Measurements from ENCODE around the gene SHMT1.

Gene SHMT1

GRCh38 chr17:18280766-18281371 lies 82.5 kb downstream of the SHMT1 start:
- H3K27me3 ChIP-seq (ENCODE audit: insufficient read depth, low read length, poor library complexity), result no peaks in the 10 kb centered on the region
- H3K4me1 ChIP-seq (ENCODE audit: insufficient read depth, low read length), result no peaks in the 10 kb centered on the region
- ATAC-seq (ENCODE audit: insufficient read depth, low read depth) (no peak), DNase-seq (no peak)
- H3K27ac ChIP-seq (ENCODE audit: low read length), result no peak overlapping the region
- TF ChIP-seq CTCF (IDR thresholded peaks at IDR 0.05; ENCODE audit: borderline replicate concordance, extremely low read depth, low read length, poor library complexity, severe bottlenecking) (no peak), EZH2 (IDR thresholded peaks at IDR 0.05; ENCODE audit: borderline replicate concordance, low read depth, low read length, severe bottlenecking) (no peak)
- H3K4me3 ChIP-seq (ENCODE audit: low read depth in 1 of 2, low read length in 2 of 2), result no peak overlapping the region
- no peak overlapping the region for H3K4me2 ChIP-seq (ENCODE audit: insufficient read depth, low read length)
- peaks cover 20% of the 10 kb centered on the region; the same call in 1 of the 2 replicates for H4K20me1 ChIP-seq (ENCODE audit: insufficient read depth, low read length)
- no peaks in the 10 kb centered on the region for H3K9me3 ChIP-seq (ENCODE audit: insufficient read depth, low read length, severe bottlenecking)
- H3K36me3 ChIP-seq (ENCODE audit: insufficient read depth, low read length), result peaks cover 95% of the 10 kb centered on the region
- no peaks in the 10 kb centered on the region for H3K79me2 ChIP-seq (ENCODE audit: insufficient read depth, low read length)
- no peak overlapping the region for H3K9ac ChIP-seq (ENCODE audit: low read depth, low read length)
- no peak overlapping the region for H2AFZ ChIP-seq (ENCODE audit: low read depth, low read length)

GRCh38 chr17:18280249-18280648 lies 83.1 kb downstream of the SHMT1 start:
- H4K20me1 ChIP-seq (ENCODE audit: insufficient read depth, low read length), result peaks cover 17% of the 10 kb centered on the region; the same call in 1 of the 2 replicates
- no peak overlapping the region for H3K27ac ChIP-seq (ENCODE audit: low read length)
- no peaks in the 10 kb centered on the region for H3K9me3 ChIP-seq (ENCODE audit: insufficient read depth, low read length, severe bottlenecking)
- H3K79me2 ChIP-seq (ENCODE audit: insufficient read depth, low read length), result no peaks in the 10 kb centered on the region
- no peak overlapping the region for H3K9ac ChIP-seq (ENCODE audit: low read depth, low read length)
- TF ChIP-seq EZH2 (IDR thresholded peaks at IDR 0.05; ENCODE audit: borderline replicate concordance, low read depth, low read length, severe bottlenecking) (no peak), CTCF (IDR thresholded peaks at IDR 0.05; ENCODE audit: borderline replicate concordance, extremely low read depth, low read length, poor library complexity, severe bottlenecking) (no peak)
- H2AFZ ChIP-seq (ENCODE audit: low read depth, low read length), result no peak overlapping the region
- ATAC-seq (ENCODE audit: insufficient read depth, low read depth), result no peak
- no peaks in the 10 kb centered on the region for H3K27me3 ChIP-seq (ENCODE audit: insufficient read depth, low read length, poor library complexity)
- no peak overlapping the region for H3K4me2 ChIP-seq (ENCODE audit: insufficient read depth, low read length)
- DNase-seq, result no peak
- H3K36me3 ChIP-seq (ENCODE audit: insufficient read depth, low read length), result peaks cover 92% of the 10 kb centered on the region
- no peaks in the 10 kb centered on the region for H3K4me1 ChIP-seq (ENCODE audit: insufficient read depth, low read length)
- no peak overlapping the region for H3K4me3 ChIP-seq (ENCODE audit: low read depth in 1 of 2, low read length in 2 of 2)

- Histone ChIP-seq H3K9me3 (ENCODE audit: insufficient read depth, low read length, severe bottlenecking) (no peaks in the 10 kb centered on the region), H3K27ac (ENCODE audit: low read length) (no peak overlapping the region), H3K4me1 (ENCODE audit: insufficient read depth, low read length) (no peaks in the 10 kb centered on the region), H3K27me3 (ENCODE audit: insufficient read depth, low read length, poor library complexity) (no peaks in the 10 kb centered on the region), H3K79me2 (ENCODE audit: insufficient read depth, low read length) (no peaks in the 10 kb centered on the region), H3K36me3 (ENCODE audit: insufficient read depth, low read length) (peaks cover 93% of the 10 kb centered on the region), H2AFZ (ENCODE audit: low read depth, low read length) (no peak overlapping the region), H3K9ac (ENCODE audit: low read depth, low read length) (no peak overlapping the region), H3K4me2 (ENCODE audit: insufficient read depth, low read length) (no peak overlapping the region), H4K20me1 (ENCODE audit: insufficient read depth, low read length) (peaks cover 15% of the 10 kb centered on the region; the same call in 1 of the 2 replicates), H3K4me3 (ENCODE audit: low read depth in 1 of 2, low read length in 2 of 2) (no peak overlapping the region)
- TF ChIP-seq CTCF (IDR thresholded peaks at IDR 0.05; ENCODE audit: borderline replicate concordance, extremely low read depth, low read length, poor library complexity, severe bottlenecking) (no peak), EZH2 (IDR thresholded peaks at IDR 0.05; ENCODE audit: borderline replicate concordance, low read depth, low read length, severe bottlenecking) (no peak)
- no peak for ATAC-seq (ENCODE audit: insufficient read depth, low read depth)
- no peak for DNase-seq
Measured at GRCh38 chr17:18278867-18279266, 84.5 kb downstream of the SHMT1 start.
